ENCODE measurements around the gene RENBP. TPM values are rescaled to one million over a fixed set of nuclear protein-coding genes. Genes with fewer than 3 reads are reported as not detected.

RENBP gene
- total and polyA plus RNA-seq, 11 donors = 5.1 to 35.5 (median 9.9) TPM

DNA sequence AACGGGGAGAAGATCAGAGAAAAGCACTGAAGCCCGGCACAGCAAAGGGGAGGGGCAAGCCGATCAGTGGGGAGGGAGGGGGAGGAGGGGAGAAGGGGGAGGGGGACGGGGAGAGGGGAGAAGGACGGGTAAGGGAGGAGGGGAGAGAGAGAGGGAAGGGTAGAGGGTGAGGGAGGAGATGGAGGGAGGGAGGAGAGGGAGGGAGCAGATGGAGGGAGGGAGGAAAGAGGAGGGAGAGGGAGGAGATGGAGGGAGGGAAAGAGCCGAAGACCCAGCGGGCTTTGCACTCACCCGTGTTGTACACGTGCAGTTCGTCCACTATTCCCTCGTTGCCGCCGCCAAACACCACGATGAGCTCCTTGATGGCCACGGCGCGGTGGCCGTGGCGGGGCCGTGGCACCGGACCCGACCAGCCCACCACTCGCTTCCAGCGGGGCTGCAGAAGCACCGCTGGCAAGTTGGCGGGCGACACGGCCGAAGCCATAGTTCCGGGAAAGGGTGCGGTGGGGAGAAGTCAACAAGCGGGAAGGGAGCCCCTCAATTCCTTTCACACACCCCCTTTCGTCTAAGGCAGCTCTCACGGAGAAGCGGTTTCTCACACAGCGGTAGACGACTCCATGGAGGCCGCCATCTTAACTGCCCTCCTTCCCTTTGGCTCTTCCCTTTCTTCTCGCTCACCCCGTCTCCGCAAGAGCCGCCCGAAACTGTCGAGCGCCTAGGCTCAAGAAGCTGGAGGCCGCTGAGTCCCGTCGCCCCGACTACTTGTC lies 26.1 kb upstream of the RENBP start:
- Histone ChIP-seq H3K4me1 (peaks cover 0 to 69% (median 42%) of the 10 kb centered on the region in 12 donors), H3K27me3 (peaks cover 0 to 9% (median 0%) of the 10 kb centered on the region in 9 donors), H3K27ac (peak overlapping the region; percentile 94 to 100 (median 100)), H3K36me3 (no peaks in the 10 kb centered on the region), H3K9me3 (no peaks in the 10 kb centered on the region), H3K4me3 (peak overlapping the region; percentile 43 to 95 (median 90))
- intact Hi-C loops (cut with DNase I) = loop anchor here in 2 of 10 donors (1.0 to 5.0 kb wide), 3 partner anchors 42 to 127 kb away; partner anchors contain the start of gene MECP2 (in 1 of the 2)
- TF ChIP-seq, protein P1, sequence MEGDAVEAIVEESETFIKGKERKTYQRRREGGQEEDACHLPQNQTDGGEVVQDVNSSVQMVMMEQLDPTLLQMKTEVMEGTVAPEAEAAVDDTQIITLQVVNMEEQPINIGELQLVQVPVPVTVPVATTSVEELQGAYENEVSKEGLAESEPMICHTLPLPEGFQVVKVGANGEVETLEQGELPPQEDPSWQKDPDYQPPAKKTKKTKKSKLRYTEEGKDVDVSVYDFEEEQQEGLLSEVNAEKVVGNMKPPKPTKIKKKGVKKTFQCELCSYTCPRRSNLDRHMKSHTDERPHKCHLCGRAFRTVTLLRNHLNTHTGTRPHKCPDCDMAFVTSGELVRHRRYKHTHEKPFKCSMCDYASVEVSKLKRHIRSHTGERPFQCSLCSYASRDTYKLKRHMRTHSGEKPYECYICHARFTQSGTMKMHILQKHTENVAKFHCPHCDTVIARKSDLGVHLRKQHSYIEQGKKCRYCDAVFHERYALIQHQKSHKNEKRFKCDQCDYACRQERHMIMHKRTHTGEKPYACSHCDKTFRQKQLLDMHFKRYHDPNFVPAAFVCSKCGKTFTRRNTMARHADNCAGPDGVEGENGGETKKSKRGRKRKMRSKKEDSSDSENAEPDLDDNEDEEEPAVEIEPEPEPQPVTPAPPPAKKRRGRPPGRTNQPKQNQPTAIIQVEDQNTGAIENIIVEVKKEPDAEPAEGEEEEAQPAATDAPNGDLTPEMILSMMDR (IDR thresholded peaks at IDR 0.05) = no peak
- TF ChIP-seq POLR2A (IDR thresholded peaks at IDR 0.05) = no peak
- ATAC-seq = peak in 3 of 4 donors; percentile 10 to 40 (median 15)
- WGBS, 4 donors = 0 to 10% (median 3%) methylated on average over 48 to 49 of the region's 49 CpGs
- peak in 4 of 5 donors; percentile 52 to 64 (median 52) for DNase-seq

DNA sequence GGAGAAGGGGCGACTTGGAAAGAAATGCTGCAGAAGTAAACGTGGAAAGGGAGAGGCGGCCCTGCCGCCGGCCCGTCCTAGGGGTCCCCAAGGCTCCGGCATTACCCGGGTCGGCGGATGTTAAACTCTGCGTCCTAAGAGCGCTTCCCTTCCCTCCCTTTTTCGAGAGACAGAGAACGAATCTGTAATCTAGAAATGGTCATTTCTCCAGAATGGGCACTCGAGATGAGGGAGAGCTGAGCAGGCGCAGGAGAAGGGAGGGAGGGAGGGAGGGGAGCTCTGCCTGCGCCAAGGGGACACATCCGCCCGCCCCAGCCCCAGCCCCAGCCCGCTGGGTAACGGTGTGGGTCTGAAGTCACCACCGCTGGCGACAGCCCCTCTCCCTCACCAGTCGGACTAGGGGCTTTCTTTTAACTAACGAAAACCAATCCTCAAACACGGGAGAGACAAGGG lies 25.5 kb upstream of the RENBP start:
- no peaks in the 10 kb centered on the region for H3K36me3 ChIP-seq
- H3K4me1 ChIP-seq = peaks cover 0 to 67% (median 43%) of the 10 kb centered on the region in 12 donors
- peak in 3 of 5 donors; percentile 41 to 49 (median 47) for DNase-seq
- TF ChIP-seq, protein P1 (IDR thresholded peaks at IDR 0.05) = no peak
- no peak for TF ChIP-seq POLR2A (IDR thresholded peaks at IDR 0.05)
- no peaks in the 10 kb centered on the region for H3K9me3 ChIP-seq
- H3K27me3 ChIP-seq = peaks cover 0 to 9% (median 0%) of the 10 kb centered on the region in 9 donors
- 3 to 31% (median 16%) methylated on average over 22 to 26 of the region's 26 CpGs for WGBS, 4 donors
- no peak for ATAC-seq
- H3K27ac ChIP-seq = peak overlapping the region in 11 of 12 donors; percentile 40 to 100 (median 83)
- intact Hi-C loops (cut with DNase I) = loop anchor here in 3 of 10 donors (2.0 to 5.0 kb wide), 3 partner anchors 41 to 127 kb away; partner anchors contain the start of gene MECP2 (in 1 of the 3)
- peak overlapping the region in 11 of 12 donors; percentile 84 to 95 (median 90) for H3K4me3 ChIP-seq

DNA sequence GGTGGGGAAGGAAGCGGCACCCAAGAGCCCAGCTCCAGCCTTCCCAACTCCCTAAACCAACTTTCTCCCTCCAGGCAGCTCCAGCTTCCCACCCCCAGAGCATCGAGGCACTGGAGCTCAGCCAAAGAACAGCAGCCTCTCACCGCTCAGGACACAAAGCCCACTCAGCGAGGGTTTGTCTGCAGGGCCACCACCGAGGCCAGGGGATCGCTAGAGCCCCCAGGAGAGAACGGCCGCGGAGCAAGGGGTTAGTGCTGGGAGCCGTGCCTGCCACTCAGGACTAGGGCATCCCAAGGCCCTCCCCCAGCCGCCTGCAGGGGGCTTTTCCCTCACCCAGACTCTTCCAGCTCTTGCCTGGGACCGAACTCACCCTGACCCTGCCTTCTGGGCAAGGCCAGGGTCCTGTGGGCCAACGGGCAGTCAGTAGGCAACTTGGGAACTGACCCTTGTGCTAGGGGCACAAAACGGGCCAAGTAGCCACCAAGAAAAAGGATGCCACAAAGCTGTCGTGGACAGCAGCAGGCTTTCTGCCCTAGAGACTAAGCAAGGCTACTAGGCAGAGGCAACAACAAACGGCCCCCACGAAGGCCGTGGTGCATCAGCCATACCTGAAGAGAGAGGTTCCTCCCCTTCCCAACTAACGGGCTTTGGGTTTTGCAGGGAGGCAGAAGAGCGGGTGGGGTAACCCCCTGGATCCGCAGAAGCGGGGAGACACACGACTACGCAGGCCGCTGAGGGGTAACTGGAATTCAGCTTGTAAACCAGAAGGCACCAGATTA lies 24.9 kb upstream of the RENBP start:
- DNase-seq (peak in 1 of 5 donors; percentile 27), ATAC-seq (no peak)
- H3K9me3 ChIP-seq = no peaks in the 10 kb centered on the region
- intact Hi-C loops (cut with DNase I) = loop anchor here in 1 of 10 donors (2.0 kb wide), 1 partner anchor 41 kb away; no protein-coding TSS in a partner anchor
- peaks cover 0 to 5% (median 0%) of the 10 kb centered on the region in 9 donors for H3K36me3 ChIP-seq
- peaks cover 0 to 70% (median 41%) of the 10 kb centered on the region in 12 donors for H3K4me1 ChIP-seq
- no peak for TF ChIP-seq POLR2A (IDR thresholded peaks at IDR 0.05)
- TF ChIP-seq, protein P1 (IDR thresholded peaks at IDR 0.05) = no peak
- H3K27me3 ChIP-seq = peaks cover 0 to 9% (median 0%) of the 10 kb centered on the region in 9 donors
- 15 to 62% (median 35%) methylated on average over 22 to 25 of the region's 25 CpGs for WGBS, 4 donors
- H3K27ac ChIP-seq = peak overlapping the region in 11 of 12 donors; percentile 16 to 100 (median 83)
- H3K4me3 ChIP-seq = peak overlapping the region in 11 of 12 donors; percentile 84 to 95 (median 90)
